Measurements from ENCODE around the gene DGKI.

Gene DGKI

GRCh38 chr7:137386966-137387365 lies 459.8 kb downstream of the DGKI start:
- H3K9me3 ChIP-seq (ENCODE audit: insufficient read depth, low read length) = no peaks in the 10 kb centered on the region
- H3K4me3 ChIP-seq (ENCODE audit: low read length) = no peak overlapping the region
- no peak overlapping the region for H3K9ac ChIP-seq (ENCODE audit: low read length)
- TF ChIP-seq EZH2phosphoT487 (IDR thresholded peaks at IDR 0.05; ENCODE audit: low read depth) (no peak), CTCF (IDR thresholded peaks at IDR 0.05; ENCODE audit: low read depth, low read length) (no peak)
- no peaks in the 10 kb centered on the region for H3K36me3 ChIP-seq (replicated peaks; ENCODE audit: low read depth, low read length)
- H3K4me2 ChIP-seq (ENCODE audit: low read length) = no peak overlapping the region
- no peaks in the 10 kb centered on the region for H3K27me3 ChIP-seq (ENCODE audit: low read depth, low read length)
- H3K27ac ChIP-seq (ENCODE audit: low read length) = no peak overlapping the region
- H4K20me1 ChIP-seq (ENCODE audit: insufficient read depth, low read length) = no peaks in the 10 kb centered on the region
- H3K79me2 ChIP-seq (ENCODE audit: low read length) = no peaks in the 10 kb centered on the region
- H2AFZ ChIP-seq (ENCODE audit: low read depth, low read length) = no peak overlapping the region
- no peaks in the 10 kb centered on the region for H3K4me1 ChIP-seq (ENCODE audit: low read length)

GRCh38 chr7:137381045-137381444 lies 465.7 kb downstream of the DGKI start:
- Histone ChIP-seq H3K27me3 (ENCODE audit: low read depth, low read length) (no peaks in the 10 kb centered on the region), H4K20me1 (ENCODE audit: insufficient read depth, low read length) (no peaks in the 10 kb centered on the region; the same call in 1 of the 2 replicates), H2AFZ (ENCODE audit: low read depth, low read length) (no peak overlapping the region)

GRCh38 chr7:137373507-137373906 lies 473.3 kb downstream of the DGKI start:
- TF ChIP-seq CTCF (IDR thresholded peaks at IDR 0.05; ENCODE audit: low read depth, low read length) = no peak
- TF ChIP-seq EZH2phosphoT487 (IDR thresholded peaks at IDR 0.05; ENCODE audit: low read depth) = no peak

More at GRCh38 chr7:137381045-137381444, 465.7 kb downstream of the DGKI start:
- Histone ChIP-seq H3K9ac (ENCODE audit: low read length) (no peak overlapping the region), H3K4me1 (ENCODE audit: low read length) (no peaks in the 10 kb centered on the region), H3K4me3 (ENCODE audit: low read length) (no peak overlapping the region), H3K79me2 (ENCODE audit: low read length) (no peaks in the 10 kb centered on the region), H3K36me3 (replicated peaks; ENCODE audit: low read depth, low read length) (no peaks in the 10 kb centered on the region), H3K9me3 (ENCODE audit: insufficient read depth, low read length) (no peaks in the 10 kb centered on the region), H3K4me2 (ENCODE audit: low read length) (no peak overlapping the region), H3K27ac (ENCODE audit: low read length) (no peak overlapping the region)
- TF ChIP-seq CTCF (IDR thresholded peaks at IDR 0.05; ENCODE audit: low read depth, low read length) (no peak), EZH2phosphoT487 (IDR thresholded peaks at IDR 0.05; ENCODE audit: low read depth) (no peak)

GRCh38 chr7:137371616-137372015 lies 475.2 kb downstream of the DGKI start:
- Histone ChIP-seq H3K9me3 (ENCODE audit: insufficient read depth, low read length) (no peaks in the 10 kb centered on the region), H3K27me3 (ENCODE audit: low read depth, low read length) (no peaks in the 10 kb centered on the region), H3K4me2 (ENCODE audit: low read length) (no peak overlapping the region), H3K27ac (ENCODE audit: low read length) (no peak overlapping the region), H3K36me3 (replicated peaks; ENCODE audit: low read depth, low read length) (no peaks in the 10 kb centered on the region), H2AFZ (ENCODE audit: low read depth, low read length) (no peak overlapping the region), H3K79me2 (ENCODE audit: low read length) (no peaks in the 10 kb centered on the region), H3K4me1 (ENCODE audit: low read length) (peaks cover 4% of the 10 kb centered on the region; the same call in 1 of the 2 replicates), H3K9ac (ENCODE audit: low read length) (no peak overlapping the region), H4K20me1 (ENCODE audit: insufficient read depth, low read length) (no peaks in the 10 kb centered on the region; the same call in 1 of the 2 replicates), H3K4me3 (ENCODE audit: low read length) (no peak overlapping the region)
- TF ChIP-seq CTCF (IDR thresholded peaks at IDR 0.05; ENCODE audit: low read depth, low read length) = no peak
- no peak for TF ChIP-seq EZH2phosphoT487 (IDR thresholded peaks at IDR 0.05; ENCODE audit: low read depth)

More at GRCh38 chr7:137373507-137373906, 473.3 kb downstream of the DGKI start:
- H2AFZ ChIP-seq (ENCODE audit: low read depth, low read length) = no peak overlapping the region
- H3K4me2 ChIP-seq (ENCODE audit: low read length) = no peak overlapping the region
- no peaks in the 10 kb centered on the region for H3K79me2 ChIP-seq (ENCODE audit: low read length)
- H3K36me3 ChIP-seq (replicated peaks; ENCODE audit: low read depth, low read length) = no peaks in the 10 kb centered on the region
- H3K4me3 ChIP-seq (ENCODE audit: low read length) = no peak overlapping the region
- peaks cover 4% of the 10 kb centered on the region; the same call in 1 of the 2 replicates for H3K4me1 ChIP-seq (ENCODE audit: low read length)
- H3K27me3 ChIP-seq (ENCODE audit: low read depth, low read length) = no peaks in the 10 kb centered on the region
- no peaks in the 10 kb centered on the region; the same call in 1 of the 2 replicates for H4K20me1 ChIP-seq (ENCODE audit: insufficient read depth, low read length)
- H3K27ac ChIP-seq (ENCODE audit: low read length) = no peak overlapping the region
- H3K9me3 ChIP-seq (ENCODE audit: insufficient read depth, low read length) = no peaks in the 10 kb centered on the region
- H3K9ac ChIP-seq (ENCODE audit: low read length) = no peak overlapping the region
